Ovary (tissue), 3 donors: ENCODE measurements around the gene TFF2.

Experiments
- EP300 ChIP-seq: sonication (generic); formaldehyde crosslinking; IDR thresholded peaks from one replicate; pipeline ENCODE4 v1.6.1; 2017; ENCODE audit warnings: antibody characterized with exemption
- POLR2A ChIP-seq: fragments of 450-650 bp; IDR thresholded peaks from one replicate; pipeline ENCODE4 v1.6.1; 2017; ENCODE audit warnings: antibody characterized with exemption, mild to moderate bottlenecking, moderate library complexity
- TF ChIP-seq, protein P1 (sequence below), 3 donors: fragments of 450-650 bp in 2 of 3; fragments of 200-600 bp in 1 of 3; IDR thresholded peaks; one replicate each; pipeline versions ENCODE4 v1.5.1 to v1.8.0; 2016 to 2022; ENCODE audit warnings: antibody characterized with exemption in 3 of 3, mild to moderate bottlenecking in 1 of 3
- donor health status: DM: no; HTN: no; CAD: no.

DNA sequence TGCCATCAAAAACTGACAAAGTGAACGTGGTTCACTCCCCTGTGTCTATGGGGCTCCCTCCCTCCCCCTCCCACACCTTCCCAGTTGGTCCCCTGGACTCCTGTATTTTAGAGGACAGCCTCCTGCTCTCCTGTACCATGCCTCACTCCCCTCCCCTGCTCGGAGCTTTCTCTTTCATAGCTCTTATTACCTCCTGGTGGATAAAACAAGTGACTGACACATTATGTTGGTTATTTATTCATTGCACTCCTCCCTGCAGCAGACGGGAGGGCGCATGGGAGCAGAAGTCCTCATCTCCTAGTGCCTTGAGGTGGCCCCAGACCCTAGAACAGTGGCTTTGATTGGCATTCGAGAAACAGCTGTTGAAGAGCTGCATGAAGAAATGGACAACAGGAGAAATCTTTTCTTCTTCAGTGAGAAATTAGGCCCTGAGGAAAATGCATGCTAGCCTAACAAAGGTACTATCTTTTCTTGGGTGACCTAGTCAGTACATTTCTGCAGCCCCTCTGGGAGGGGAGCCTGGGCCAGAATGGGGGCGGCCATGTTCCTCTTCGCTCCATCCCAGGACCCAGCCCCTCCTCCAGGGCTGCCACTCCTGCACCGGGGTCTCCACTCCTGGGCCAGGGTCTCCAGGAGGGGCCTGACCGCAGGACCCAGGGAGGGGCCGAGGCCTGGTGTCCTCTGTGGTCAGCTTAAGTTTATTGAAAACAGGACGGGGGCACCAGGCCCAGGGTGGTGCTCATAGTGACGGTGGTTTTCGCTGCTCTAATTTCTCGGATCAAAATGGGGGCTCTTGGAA is 16.8 kb upstream of the TFF2 start:
- no peak for TF ChIP-seq POLR2A
- TF ChIP-seq, protein P1, sequence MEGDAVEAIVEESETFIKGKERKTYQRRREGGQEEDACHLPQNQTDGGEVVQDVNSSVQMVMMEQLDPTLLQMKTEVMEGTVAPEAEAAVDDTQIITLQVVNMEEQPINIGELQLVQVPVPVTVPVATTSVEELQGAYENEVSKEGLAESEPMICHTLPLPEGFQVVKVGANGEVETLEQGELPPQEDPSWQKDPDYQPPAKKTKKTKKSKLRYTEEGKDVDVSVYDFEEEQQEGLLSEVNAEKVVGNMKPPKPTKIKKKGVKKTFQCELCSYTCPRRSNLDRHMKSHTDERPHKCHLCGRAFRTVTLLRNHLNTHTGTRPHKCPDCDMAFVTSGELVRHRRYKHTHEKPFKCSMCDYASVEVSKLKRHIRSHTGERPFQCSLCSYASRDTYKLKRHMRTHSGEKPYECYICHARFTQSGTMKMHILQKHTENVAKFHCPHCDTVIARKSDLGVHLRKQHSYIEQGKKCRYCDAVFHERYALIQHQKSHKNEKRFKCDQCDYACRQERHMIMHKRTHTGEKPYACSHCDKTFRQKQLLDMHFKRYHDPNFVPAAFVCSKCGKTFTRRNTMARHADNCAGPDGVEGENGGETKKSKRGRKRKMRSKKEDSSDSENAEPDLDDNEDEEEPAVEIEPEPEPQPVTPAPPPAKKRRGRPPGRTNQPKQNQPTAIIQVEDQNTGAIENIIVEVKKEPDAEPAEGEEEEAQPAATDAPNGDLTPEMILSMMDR (IDR thresholded peaks at IDR 0.05) = no peak
- no peak for TF ChIP-seq EP300
